PC-3 (cell line): ENCODE results near the gene TOR1B. TPM values are rescaled to one million over a fixed set of nuclear protein-coding genes. Genes with fewer than 3 reads are reported as not detected.

ENCODE experiments used
- ATAC-seq: fragments of 200-7000 bp; cut with Tn5 transposase; 2 replicates; pipeline ENCODE4 v1.9.1; 2020; ENCODE audit warnings: mild to moderate bottlenecking, moderate library complexity
- Bru-seq: library from RNA; stranded (reverse); fragments of 400-500 nt; gene quantifications from one replicate; lab custom pipeline; 2021; lab: Mats Ljungman, UMichigan
- BruChase-seq, 2 experiments: library from RNA; stranded (reverse); fragments of 400-500 nt; gene quantifications; one replicate each; lab custom pipeline; 2021; lab: Mats Ljungman, UMichigan
- BruUV-seq: library from RNA; stranded (reverse); fragments of 400-500 nt; replicated peaks from 2 replicates; lab custom pipeline; 2021; lab: Mats Ljungman, UMichigan
- CTCF ChIA-PET: fragments of 300-600 bp; sonication (Branson Sonifier 250); formaldehyde crosslinking; loops from one replicate; lab custom pipeline; 2022; ENCODE audit warnings: antibody characterized with exemption; lab: Charles Lee
- POLR2A ChIA-PET: fragments of 300-600 bp; sonication (Branson Sonifier 250); formaldehyde crosslinking; loops from one replicate; lab custom pipeline; 2022; ENCODE audit warnings: antibody characterized with exemption; ENCODE audit not compliant: unreplicated experiment; lab: Charles Lee
- DNase-seq: peaks from one replicate; pipeline ENCODE4 v3.0.0-alpha.2; 2015
- H2AFZ ChIP-seq: fragments of 300-600 bp; sonication (generic); 2 replicates; pipeline ENCODE4 v1.6.0; 2016; ENCODE audit warnings: antibody characterized with exemption, low read length
- H3F3A ChIP-seq: fragments of 300-600 bp; sonication (generic); one replicate; pipeline ENCODE4 v1.6.0; 2017; ENCODE audit warnings: antibody characterized with exemption, low read length, control low read depth, mild to moderate bottlenecking; ENCODE audit not compliant: unreplicated experiment
- H3K27ac ChIP-seq: fragments of 300-600 bp; sonication (generic); 2 replicates; pipeline ENCODE4 v1.5.1; 2016; ENCODE audit warnings: mild to moderate bottlenecking, low read length
- H3K27me3 ChIP-seq: fragments of 300-600 bp; sonication (generic); 2 replicates; pipeline ENCODE4 v1.6.1; 2016; ENCODE audit warnings: low read length, mixed read lengths
- H3K36me3 ChIP-seq: fragments of 300-600 bp; sonication (generic); 2 replicates; pipeline ENCODE4 v1.6.1; 2016; ENCODE audit warnings: low read depth, mixed run types, low read length, mixed read lengths
- H3K4me1 ChIP-seq: fragments of 300-600 bp; sonication (generic); 2 replicates; pipeline ENCODE4 v1.5.1; 2016; ENCODE audit warnings: low read length; ENCODE audit not compliant: insufficient read depth
- H3K4me2 ChIP-seq: fragments of 300-600 bp; sonication (generic); 2 replicates; pipeline ENCODE4 v1.6.0; 2016; ENCODE audit warnings: low read length
- H3K4me3 ChIP-seq: fragments of 300-600 bp; sonication (generic); 2 replicates; pipeline ENCODE4 v1.5.1; 2016; ENCODE audit warnings: mild to moderate bottlenecking, low read length, mixed read lengths
- H3K79me2 ChIP-seq: fragments of 300-600 bp; sonication (generic); 2 replicates; pipeline ENCODE4 v1.6.1; 2017; ENCODE audit warnings: low read length, mixed read lengths
- H3K9ac ChIP-seq: fragments of 300-600 bp; sonication (generic); 2 replicates; pipeline ENCODE4 v1.6.0; 2016; ENCODE audit warnings: mild to moderate bottlenecking, low read length
- H3K9me2 ChIP-seq: fragments of 300-600 bp; sonication (generic); replicated peaks from 2 replicates; pipeline ENCODE4 v1.6.1; 2016; ENCODE audit warnings: mixed run types, low read length, mixed read lengths
- H3K9me3 ChIP-seq: fragments of 300-600 bp; sonication (generic); 2 replicates; pipeline ENCODE4 v1.6.1; 2016; ENCODE audit warnings: low read length, mixed read lengths
- H4K20me1 ChIP-seq: fragments of 300-600 bp; sonication (generic); 2 replicates; pipeline ENCODE4 v1.6.1; 2016; ENCODE audit warnings: low read length, mixed read lengths
- EZH2 ChIP-seq: fragments of 300-600 bp; sonication (generic); IDR thresholded peaks from one replicate; pipeline ENCODE4 v1.6.1; 2017; ENCODE audit warnings: antibody characterized with exemption, mild to moderate bottlenecking, low read length; ENCODE audit not compliant: unreplicated experiment
- EZH2phosphoT487 ChIP-seq: fragments of 300-600 bp; sonication (generic); IDR thresholded peaks from 2 replicates; pipeline ENCODE4 v1.6.1; 2018; ENCODE audit warnings: mild to moderate bottlenecking, antibody characterized with exemption, low read length, borderline replicate concordance
- intact Hi-C: fragments of 100-400 bp; cut with micrococcal nuclease; formaldehyde crosslinking; loops from 2 replicates; pipeline ENCODE4 v1.9.0; 2023
- long read RNA-seq: library from polyadenylated mRNA; unstranded; transcript quantifications from one replicate; pipeline ENCODE4 v2.0.0, GENCODE V29; 2021; ENCODE audit not compliant: unreplicated experiment
- total RNA-seq: library from RNA; depleted of rRNA; stranded (reverse); fragments of >200 nt; gene quantifications from 2 replicates; pipeline ENCODE4 v1.2.3, GENCODE V29; 2014; rRNA removed
- TF ChIP-seq, protein P1 (sequence below): fragments of 300-600 bp; sonication (generic); conservative IDR thresholded peaks from 2 replicates; pipeline ENCODE4 v1.5.1; 2017; ENCODE audit warnings: antibody characterized with exemption, low read depth, mild to moderate bottlenecking, low read length

TOR1B gene, protein sequence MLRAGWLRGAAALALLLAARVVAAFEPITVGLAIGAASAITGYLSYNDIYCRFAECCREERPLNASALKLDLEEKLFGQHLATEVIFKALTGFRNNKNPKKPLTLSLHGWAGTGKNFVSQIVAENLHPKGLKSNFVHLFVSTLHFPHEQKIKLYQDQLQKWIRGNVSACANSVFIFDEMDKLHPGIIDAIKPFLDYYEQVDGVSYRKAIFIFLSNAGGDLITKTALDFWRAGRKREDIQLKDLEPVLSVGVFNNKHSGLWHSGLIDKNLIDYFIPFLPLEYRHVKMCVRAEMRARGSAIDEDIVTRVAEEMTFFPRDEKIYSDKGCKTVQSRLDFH
- total RNA-seq (11.0 and 12.8 TPM in 2 replicates), Bru-seq, nascent RNA (percentile 52 among the genes with signal in this experiment), BruChase-seq, experiment 1, labeled RNA remaining after a 6-hour chase (percentile 82 among the genes with signal in this experiment), BruChase-seq, experiment 2, labeled RNA remaining after a 2-hour chase (percentile 65 among the genes with signal in this experiment)
- long read RNA-seq, partial matches to known transcripts = 1 of 10 reads
- long read RNA-seq, other reads (novel, unspliced or antisense) = 5 of 10 reads

DNA sequence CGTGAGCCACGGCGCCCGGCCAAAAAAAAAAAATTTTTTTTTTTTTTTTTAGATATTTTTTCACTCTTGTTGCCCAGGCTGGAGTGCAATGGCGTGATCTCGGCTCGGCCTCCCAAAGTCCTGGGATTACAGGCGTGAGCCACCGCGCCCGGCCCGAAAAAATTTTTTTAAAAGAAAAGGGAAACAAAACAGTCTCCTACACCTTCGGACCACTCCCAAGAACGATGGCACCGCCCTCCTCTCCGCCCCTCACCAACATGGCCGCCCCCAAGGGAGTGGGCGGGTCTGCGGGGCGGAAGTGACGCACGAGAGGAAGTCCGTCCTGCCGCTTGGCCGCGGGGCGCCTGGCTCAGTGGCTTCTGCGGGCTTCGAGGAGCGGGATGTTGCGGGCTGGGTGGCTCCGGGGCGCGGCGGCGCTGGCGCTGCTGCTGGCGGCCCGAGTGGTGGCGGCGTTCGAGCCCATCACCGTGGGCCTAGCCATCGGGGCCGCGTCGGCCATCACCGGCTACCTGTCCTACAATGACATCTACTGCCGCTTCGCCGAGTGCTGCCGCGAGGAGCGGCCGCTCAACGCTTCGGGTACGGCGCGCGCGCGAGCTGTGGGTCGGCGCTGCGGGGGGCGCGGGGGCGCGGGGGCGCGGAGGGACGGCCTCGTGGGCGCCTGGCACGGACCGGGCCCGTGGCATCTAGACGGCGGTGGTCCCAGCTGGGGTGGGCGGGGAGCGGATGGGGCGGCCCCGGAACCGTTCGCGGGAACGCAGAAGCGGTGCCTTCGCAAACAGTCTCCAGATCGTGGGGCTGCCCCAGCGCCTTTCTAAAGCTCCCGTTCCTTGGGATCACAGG lies at the start of gene TOR1B:
TOR1B (plus strand) TSS at position 352 of the 843 bp plus-strand sequence; CDS start at position 381, 29 bp downstream.
- Histone ChIP-seq H3K27ac (no peak within 1 kb of the TSS), H2AFZ (peak within 1 kb of the TSS; percentile 91), H3K4me1 (peaks cover 5% of the 10 kb centered on the region; the same call in 1 of the 2 replicates), H3F3A (no peaks in the 10 kb centered on the region), H3K9me2 (no peaks in the 10 kb centered on the region), H3K79me2 (peaks cover 9% of the 10 kb centered on the region), H3K36me3 (no peaks in the 10 kb centered on the region), H3K9ac (peak within 1 kb of the TSS; percentile 69), H3K9me3 (no peaks in the 10 kb centered on the region), H3K27me3 (no peaks in the 10 kb centered on the region), H3K4me3 (peak within 1 kb of the TSS; percentile 91), H3K4me2 (peak within 1 kb of the TSS; percentile 100), H4K20me1 (no peaks in the 10 kb centered on the region)
- CTCF ChIA-PET = interaction anchor here (0.6 kb wide), 1 partner anchor 77 kb away, joined by 6 read pairs; no protein-coding TSS in a partner anchor
- intact Hi-C loops = no loop called here
- no TSS peak for BruUV-seq
- ATAC-seq (peak; percentile 93), DNase-seq (peak; percentile 83)
- POLR2A ChIA-PET = interaction anchor here (0.5 kb wide), 2 partner anchors 225 to 614 kb away, joined by 3 to 4 read pairs; no protein-coding TSS in a partner anchor
- TF ChIP-seq EZH2phosphoT487 (no peak), EZH2 (no peak)
- TF ChIP-seq, protein P1, sequence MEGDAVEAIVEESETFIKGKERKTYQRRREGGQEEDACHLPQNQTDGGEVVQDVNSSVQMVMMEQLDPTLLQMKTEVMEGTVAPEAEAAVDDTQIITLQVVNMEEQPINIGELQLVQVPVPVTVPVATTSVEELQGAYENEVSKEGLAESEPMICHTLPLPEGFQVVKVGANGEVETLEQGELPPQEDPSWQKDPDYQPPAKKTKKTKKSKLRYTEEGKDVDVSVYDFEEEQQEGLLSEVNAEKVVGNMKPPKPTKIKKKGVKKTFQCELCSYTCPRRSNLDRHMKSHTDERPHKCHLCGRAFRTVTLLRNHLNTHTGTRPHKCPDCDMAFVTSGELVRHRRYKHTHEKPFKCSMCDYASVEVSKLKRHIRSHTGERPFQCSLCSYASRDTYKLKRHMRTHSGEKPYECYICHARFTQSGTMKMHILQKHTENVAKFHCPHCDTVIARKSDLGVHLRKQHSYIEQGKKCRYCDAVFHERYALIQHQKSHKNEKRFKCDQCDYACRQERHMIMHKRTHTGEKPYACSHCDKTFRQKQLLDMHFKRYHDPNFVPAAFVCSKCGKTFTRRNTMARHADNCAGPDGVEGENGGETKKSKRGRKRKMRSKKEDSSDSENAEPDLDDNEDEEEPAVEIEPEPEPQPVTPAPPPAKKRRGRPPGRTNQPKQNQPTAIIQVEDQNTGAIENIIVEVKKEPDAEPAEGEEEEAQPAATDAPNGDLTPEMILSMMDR = no peak

DNA sequence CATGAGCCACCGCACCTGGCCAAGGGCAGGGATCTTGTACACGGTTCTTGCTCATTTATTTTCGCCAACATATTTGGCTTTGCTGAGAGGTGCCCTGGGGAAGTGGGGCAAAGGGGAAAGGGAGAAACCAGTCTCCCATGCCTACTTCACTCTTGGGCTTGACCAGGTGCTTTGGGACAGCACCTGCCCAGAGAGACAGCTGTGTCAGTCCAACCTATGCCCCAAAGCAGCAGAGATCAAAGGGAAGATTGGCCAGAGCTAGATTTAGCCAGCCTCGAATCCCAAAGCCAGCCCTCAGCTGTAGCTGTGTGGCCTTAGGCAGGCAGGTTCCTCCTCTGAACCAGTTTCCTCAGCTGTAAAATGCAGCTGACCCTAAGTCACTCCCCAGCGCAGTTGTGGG lies 47.8 kb upstream of the TOR1B start:
- no peak for TF ChIP-seq EZH2phosphoT487
- TF ChIP-seq EZH2 = no peak
- TF ChIP-seq, protein P1 = no peak
- H3K79me2 ChIP-seq = peaks cover 4% of the 10 kb centered on the region; the same call in 1 of the 2 replicates
- H2AFZ ChIP-seq = no peak overlapping the region
- ATAC-seq = no peak
- no peak for DNase-seq
- H3K27ac ChIP-seq = no peak overlapping the region
- H3K36me3 ChIP-seq = no peaks in the 10 kb centered on the region
- no peaks in the 10 kb centered on the region for H4K20me1 ChIP-seq
- intact Hi-C loops = no loop called here
- H3K9ac ChIP-seq = no peak overlapping the region
- no peaks in the 10 kb centered on the region for H3K27me3 ChIP-seq
- H3F3A ChIP-seq = no peaks in the 10 kb centered on the region
- H3K4me3 ChIP-seq = no peak overlapping the region
- H3K9me3 ChIP-seq = no peaks in the 10 kb centered on the region
- ChIA-PET POLR2A (no interaction called here), CTCF (no interaction called here)
- peaks cover 22% of the 10 kb centered on the region for H3K4me1 ChIP-seq
- H3K9me2 ChIP-seq = no peaks in the 10 kb centered on the region
- BruUV-seq = no TSS peak
- H3K4me2 ChIP-seq = no peak overlapping the region
